GM12892 (cell line): ENCODE results near the gene SDR42E2.

Experiments
- POLR2A ChIP-seq: IDR thresholded peaks from 2 replicates; pipeline ENCODE4 v1.6.1; 2011; ENCODE audit warnings: low read depth, low read length, control low read depth
- POLR2AphosphoS5 ChIP-seq: IDR thresholded peaks from 2 replicates; pipeline ENCODE4 v1.6.1; 2011; ENCODE audit warnings: low read depth, low read length, control low read depth
- TAF1 ChIP-seq: IDR thresholded peaks from 2 replicates; pipeline ENCODE4 v1.6.1; 2011; ENCODE audit warnings: low read depth, mild to moderate bottlenecking, control low read depth, low read length, borderline replicate concordance

- no peak for TF ChIP-seq POLR2A
- TF ChIP-seq TAF1: no peak
- no peak for TF ChIP-seq POLR2AphosphoS5
Observed at GRCh38 chr16:22233037-22233372, 70.7 kb downstream of the SDR42E2 start.
